Mesodermal cell (in vitro differentiated cells): ENCODE results near the gene CAPN5.
A peak's percentile ranks its signal among the peaks of the same experiment; 100 is the strongest.

Source experiments
- H3K27ac ChIP-seq: 2 replicates; pipeline ENCODE4 v1.7.0; 2013; ENCODE audit warnings: mild to moderate bottlenecking, low read depth, low read length, moderate library complexity; ENCODE audit not compliant: severe bottlenecking
- H3K36me3 ChIP-seq: 2 replicates; pipeline ENCODE4 v1.7.1; 2013; ENCODE audit warnings: mild to moderate bottlenecking, low read length, moderate library complexity; ENCODE audit not compliant: control insufficient read depth, insufficient read depth
- H3K4me1 ChIP-seq: one replicate; pipeline ENCODE4 v1.7.1; 2013; ENCODE audit warnings: mild to moderate bottlenecking, low read length; ENCODE audit not compliant: insufficient read depth, control insufficient read depth, poor library complexity, severe bottlenecking
- H3K4me3 ChIP-seq: 2 replicates; pipeline ENCODE4 v1.7.0; 2013; ENCODE audit warnings: low read length, control low read depth, mild to moderate bottlenecking; ENCODE audit not compliant: insufficient read depth, poor library complexity, severe bottlenecking; ENCODE audit errors: extremely low read depth
- H3K9me3 ChIP-seq: 2 replicates; pipeline ENCODE4 v1.7.1; 2013; ENCODE audit warnings: mild to moderate bottlenecking, low read length, moderate library complexity; ENCODE audit not compliant: control insufficient read depth
- WGBS, 2 experiments: methylation state at CpG; one replicate each; pipeline ENCODE4 v1.1.5; 2013; ENCODE audit warnings: missing lambda C conversion rate in 2 of 2; ENCODE audit not compliant: insufficient coverage in 2 of 2; 5-methylcytosine and 5-hydroxymethylcytosine counted together

CAPN5 gene

GRCh38 chr11:77082838-77083565 is 16.2 kb downstream of the CAPN5 start:
- WGBS, 2 experiments: 80 to 82% methylated on average over 9 to 11 of the region's 15 CpGs
- no peaks in the 10 kb centered on the region for H3K9me3 ChIP-seq
- H3K36me3 ChIP-seq: peaks cover 35% of the 10 kb centered on the region
- no peak overlapping the region for H3K4me3 ChIP-seq
- peak overlapping the region; percentile 43 for H3K27ac ChIP-seq
- H3K4me1 ChIP-seq: peaks cover 23% of the 10 kb centered on the region

GRCh38 chr11:77083566-77084245 is 16.9 kb downstream of the CAPN5 start:
- 92 to 93% methylated on average over 11 of the region's 12 CpGs for WGBS, 2 experiments
- peaks cover 35% of the 10 kb centered on the region for H3K36me3 ChIP-seq
- H3K4me1 ChIP-seq: peaks cover 23% of the 10 kb centered on the region
- H3K27ac ChIP-seq: no peak overlapping the region
- H3K9me3 ChIP-seq: no peaks in the 10 kb centered on the region
- H3K4me3 ChIP-seq: no peak overlapping the region

DNA sequence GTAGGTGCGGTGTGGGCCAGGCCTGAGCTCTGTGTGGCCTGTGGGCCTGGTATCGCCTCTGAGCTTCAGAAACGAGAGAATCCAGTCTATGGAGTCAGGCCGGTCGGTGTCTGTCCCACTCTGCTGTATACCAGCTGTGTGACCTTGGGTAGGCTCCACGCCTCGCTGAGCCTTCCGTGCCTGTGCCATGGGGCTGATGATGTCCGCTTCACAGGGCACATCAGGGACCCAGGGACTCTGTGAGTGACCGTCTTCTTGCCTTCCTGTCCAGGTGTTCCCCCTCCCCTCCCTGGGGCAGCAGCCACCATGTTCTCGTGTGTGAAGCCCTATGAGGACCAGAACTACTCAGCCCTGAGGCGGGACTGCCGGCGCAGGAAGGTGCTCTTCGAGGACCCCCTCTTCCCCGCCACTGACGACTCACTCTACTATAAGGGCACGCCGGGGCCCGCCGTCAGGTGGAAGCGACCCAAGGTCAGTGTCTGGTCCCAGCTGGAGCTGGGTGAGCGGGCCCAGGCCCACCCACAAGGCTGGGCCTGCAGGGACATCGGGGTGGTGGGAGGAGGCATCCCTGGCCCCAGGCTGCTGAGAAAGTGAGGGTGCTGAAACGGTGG is 17.9 kb downstream of the CAPN5 start:
- no peak overlapping the region for H3K4me3 ChIP-seq
- peaks cover 23% of the 10 kb centered on the region for H3K4me1 ChIP-seq
- no peak overlapping the region for H3K27ac ChIP-seq
- no peaks in the 10 kb centered on the region for H3K9me3 ChIP-seq
- 94 to 96% methylated on average over 13 to 25 of the region's 25 CpGs for WGBS, 2 experiments
- H3K36me3 ChIP-seq: peaks cover 35% of the 10 kb centered on the region

- WGBS, 2 experiments: 87 to 91% methylated on average over 5 to 6 of the region's 6 CpGs
- Histone ChIP-seq H3K4me3 (no peak overlapping the region), H3K4me1 (peaks cover 22% of the 10 kb centered on the region), H3K27ac (no peak overlapping the region), H3K36me3 (peaks cover 33% of the 10 kb centered on the region), H3K9me3 (no peaks in the 10 kb centered on the region)
These were observed 18.9 kb downstream of the CAPN5 start for GRCh38 chr11:77085652-77086051.

- no peaks in the 10 kb centered on the region for H3K9me3 ChIP-seq
- H3K4me3 ChIP-seq: no peak overlapping the region
- H3K36me3 ChIP-seq: peaks cover 32% of the 10 kb centered on the region
- WGBS, 2 experiments: 90 to 91% methylated on average over 16 to 19 of the region's 23 CpGs
- no peak overlapping the region for H3K27ac ChIP-seq
- H3K4me1 ChIP-seq: peaks cover 10% of the 10 kb centered on the region
These were observed 20.0 kb downstream of the CAPN5 start for GRCh38 chr11:77086521-77087472.

- H3K4me3 ChIP-seq: no peak overlapping the region
- peaks cover 2% of the 10 kb centered on the region for H3K4me1 ChIP-seq
- H3K36me3 ChIP-seq: peaks cover 32% of the 10 kb centered on the region
- no peaks in the 10 kb centered on the region for H3K9me3 ChIP-seq
- H3K27ac ChIP-seq: no peak overlapping the region
- WGBS, 2 experiments: 91 to 92% methylated on average over 4 to 7 of the region's 9 CpGs
These were observed 21.0 kb downstream of the CAPN5 start for GRCh38 chr11:77087723-77088225.

DNA sequence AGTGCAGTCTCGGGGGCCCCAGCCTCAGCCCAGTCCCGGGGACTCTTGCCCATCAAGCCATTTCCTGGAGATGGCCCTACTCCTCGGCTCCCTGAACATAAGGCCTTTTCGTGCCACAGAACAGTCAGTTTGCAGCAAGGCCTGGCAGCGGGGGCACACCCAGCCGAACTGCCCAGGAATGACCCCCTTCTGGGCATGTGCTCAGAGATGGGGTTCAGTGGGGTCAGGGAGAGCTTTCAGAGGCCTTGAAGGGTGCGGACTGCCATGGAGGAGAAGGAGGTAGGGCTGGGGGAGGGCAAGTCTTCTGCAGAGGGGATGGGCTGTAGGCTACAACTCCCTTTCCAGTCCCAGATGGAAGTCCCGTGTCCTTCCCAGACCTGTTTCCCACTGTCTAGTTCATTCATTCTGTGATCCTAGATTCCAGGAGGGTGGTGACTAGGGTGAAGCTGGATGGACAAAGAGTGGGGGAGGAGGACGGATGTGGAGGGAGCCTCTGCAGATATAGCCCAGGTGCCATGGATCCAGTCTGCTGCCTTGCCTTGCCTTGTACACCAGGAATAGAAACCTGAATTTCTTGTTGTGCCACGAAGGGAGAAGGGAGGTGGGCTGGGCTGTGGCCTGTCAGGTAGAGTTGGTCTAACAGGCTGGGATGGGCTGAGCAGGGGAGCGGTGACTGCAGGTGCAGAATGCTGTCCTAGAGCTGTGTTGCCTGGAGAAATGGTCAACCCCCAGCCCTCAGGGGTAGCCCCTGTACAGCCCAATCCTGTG is 21.6 kb downstream of the CAPN5 start:
- WGBS, 2 experiments: 91 to 92% methylated on average over 8 of the region's 11 CpGs
- Histone ChIP-seq H3K9me3 (no peaks in the 10 kb centered on the region), H3K4me3 (no peak overlapping the region), H3K36me3 (peaks cover 32% of the 10 kb centered on the region), H3K4me1 (no peaks in the 10 kb centered on the region), H3K27ac (no peak overlapping the region)

- peaks cover 35% of the 10 kb centered on the region for H3K36me3 ChIP-seq
- no peaks in the 10 kb centered on the region for H3K9me3 ChIP-seq
- no peaks in the 10 kb centered on the region for H3K4me1 ChIP-seq
- WGBS, 2 experiments: 88 to 94% methylated on average over 3 of the region's 3 CpGs
- H3K4me3 ChIP-seq: no peak overlapping the region
- no peak overlapping the region for H3K27ac ChIP-seq
These were observed 22.3 kb downstream of the CAPN5 start for GRCh38 chr11:77089004-77089545.

DNA sequence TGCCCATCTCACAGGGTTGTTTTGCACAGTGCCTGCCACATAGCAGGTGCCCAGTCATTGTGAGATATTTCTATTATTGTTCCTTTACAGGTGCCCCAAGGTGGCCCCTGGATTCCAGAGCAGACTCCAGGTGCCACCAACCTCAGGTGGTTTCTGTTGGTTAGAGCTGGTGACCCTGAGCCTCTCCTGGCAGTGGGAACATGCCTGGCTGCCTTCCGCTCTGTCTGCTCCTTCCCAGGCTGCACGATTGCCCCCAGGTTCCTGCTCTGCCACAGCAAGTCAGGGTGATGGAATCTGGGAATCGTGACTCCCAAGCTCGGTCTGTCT is 23.2 kb downstream of the CAPN5 start:
- Histone ChIP-seq H3K4me3 (no peak overlapping the region), H3K4me1 (no peaks in the 10 kb centered on the region), H3K27ac (no peak overlapping the region), H3K36me3 (peaks cover 32% of the 10 kb centered on the region), H3K9me3 (no peaks in the 10 kb centered on the region)
- 92 to 95% methylated on average over 4 of the region's 4 CpGs for WGBS, 2 experiments
